Panc1 (cell line): Measurements from ENCODE around the gene NHSL1.

Experiments used
- CTCF ChIP-seq: fragments of 450-650 bp; IDR thresholded peaks from 2 replicates; pipeline ENCODE4 v1.5.1; 2017; ENCODE audit warnings: mild to moderate bottlenecking
- POLR2AphosphoS5 ChIP-seq: IDR thresholded peaks from 2 replicates; pipeline ENCODE4 v1.6.1; 2012; ENCODE audit warnings: mild to moderate bottlenecking, low read depth, low read length, moderate library complexity
- REST ChIP-seq, 2 experiments: IDR thresholded peaks; 2 replicates each; pipeline ENCODE4 v1.6.1; 2011 to 2012; ENCODE audit warnings: low read depth in 2 of 2, control low read depth in 1 of 2, low read length in 1 of 2, mild to moderate bottlenecking in 1 of 2, moderate library complexity in 1 of 2; ENCODE audit not compliant: insufficient read depth in 1 of 2

- TF ChIP-seq CTCF: no peak
- TF ChIP-seq POLR2AphosphoS5: no peak
- no peak for TF ChIP-seq REST (IDR thresholded peaks at IDR 0.05; ENCODE audit: insufficient read depth in 1 of 2, low read depth in 2 of 2, low read length in 1 of 2)
Observed at GRCh38 chr6:138468320-138469015, 30.8 kb downstream of the NHSL1 start.
